Muscle of leg (tissue), 11 donors: ENCODE results near the gene RPRD1B. TPM values are rescaled to one million over a fixed set of nuclear protein-coding genes. Genes with fewer than 3 reads are reported as not detected.

Source experiments
- DNase-seq: peaks from one replicate; pipeline ENCODE4 v3.0.0; 2013
- H3K27ac ChIP-seq: one replicate; pipeline ENCODE4 v1.5.1; 2013; ENCODE audit warnings: mild to moderate bottlenecking, low read length, control low read depth
- H3K27me3 ChIP-seq: one replicate; pipeline ENCODE4 v1.6.1; 2013; ENCODE audit warnings: low read length; ENCODE audit not compliant: control insufficient read depth, insufficient read depth
- H3K36me3 ChIP-seq: one replicate; pipeline ENCODE4 v1.6.1; 2013; ENCODE audit warnings: low read length; ENCODE audit not compliant: control insufficient read depth, insufficient read depth
- H3K4me1 ChIP-seq: one replicate; pipeline ENCODE4 v1.6.1; 2013; ENCODE audit warnings: low read length; ENCODE audit not compliant: control insufficient read depth, insufficient read depth
- H3K4me3 ChIP-seq: one replicate; pipeline ENCODE4 v1.5.1; 2013; ENCODE audit warnings: low read length, control low read depth
- H3K9me3 ChIP-seq: replicated peaks from 2 replicates; pipeline ENCODE4 v1.6.1; 2013; ENCODE audit warnings: low read depth, low read length; ENCODE audit not compliant: control insufficient read depth
- WGBS: methylation state at CpG from one replicate; pipeline ENCODE4 v1.1.5; 2013; ENCODE audit warnings: missing lambda C conversion rate; ENCODE audit not compliant: insufficient coverage; 5-methylcytosine and 5-hydroxymethylcytosine counted together
- polyA plus RNA-seq, 8 donors: library from polyadenylated mRNA; unstranded; fragments of 120-200 nt; gene quantifications; one replicate each; pipeline versions ENCODE4 v1.2.1 to v1.2.3, GENCODE V29; 2013; ENCODE audit warnings: inconsistent platforms in 1 of 8, low replicate concordance in 1 of 8; ENCODE audit not compliant: insufficient read length in 8 of 8, insufficient read depth in 1 of 8
- total RNA-seq: library from RNA; stranded (reverse); fragments of 120-200 nt; gene quantifications from one replicate; pipeline ENCODE4 v1.2.4, GENCODE V29; 2013

Gene RPRD1B
- total and polyA plus RNA-seq, 9 donors: 18.9 to 30.4 (median 24.0) TPM

- no peaks in the 10 kb centered on the region for H3K9me3 ChIP-seq
- H3K36me3 ChIP-seq: peaks cover 21% of the 10 kb centered on the region
- no peak for DNase-seq
- peak overlapping the region; percentile 40 for H3K27ac ChIP-seq
- H3K4me1 ChIP-seq: peaks cover 67% of the 10 kb centered on the region
- 80% methylated on average over 8 of the region's 10 CpGs for WGBS
- no peak overlapping the region for H3K4me3 ChIP-seq
- H3K27me3 ChIP-seq: no peaks in the 10 kb centered on the region
Measured at GRCh38 chr20:37990571-37991151, 42.9 kb upstream of the RPRD1B start.

DNA sequence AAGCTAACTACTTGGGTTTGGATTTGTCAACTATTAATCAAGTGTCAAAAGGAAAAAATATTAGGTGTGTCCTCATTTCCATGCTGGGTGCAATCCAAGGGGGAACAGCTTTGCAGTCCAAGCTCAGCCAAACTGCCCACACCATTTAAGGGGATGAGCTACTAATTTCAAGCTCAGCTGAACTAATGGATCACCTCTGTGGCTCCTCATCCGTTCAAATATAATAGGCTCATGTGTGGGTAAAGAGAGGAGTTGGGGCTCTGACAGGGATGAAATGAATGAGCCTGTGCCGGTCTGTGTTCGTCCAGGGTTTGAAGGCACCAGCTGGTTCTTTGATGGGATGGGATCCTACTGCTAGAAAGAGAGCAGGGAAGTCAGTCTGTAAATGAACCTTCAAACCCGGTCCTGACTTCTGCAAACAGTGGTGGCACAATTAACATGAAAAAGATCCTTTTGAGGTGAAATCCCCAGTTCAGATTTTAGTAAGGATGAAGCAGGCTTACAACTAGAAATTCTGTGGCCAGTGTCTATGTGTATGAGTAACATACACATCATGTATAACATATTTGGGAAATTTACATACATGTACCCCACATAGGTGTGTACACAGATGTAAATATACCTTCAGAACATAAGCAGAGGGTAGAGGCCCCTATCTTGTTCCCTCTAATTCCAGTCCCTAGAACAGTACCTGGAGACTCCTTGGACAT lies 42.2 kb upstream of the RPRD1B start:
- peaks cover 61% of the 10 kb centered on the region for H3K4me1 ChIP-seq
- 84% methylated on average over 3 of the region's 4 CpGs for WGBS
- DNase-seq: no peak
- peaks cover 26% of the 10 kb centered on the region for H3K36me3 ChIP-seq
- H3K9me3 ChIP-seq: no peaks in the 10 kb centered on the region
- H3K4me3 ChIP-seq: no peak overlapping the region
- no peaks in the 10 kb centered on the region for H3K27me3 ChIP-seq
- H3K27ac ChIP-seq: peak overlapping the region; percentile 45

DNA sequence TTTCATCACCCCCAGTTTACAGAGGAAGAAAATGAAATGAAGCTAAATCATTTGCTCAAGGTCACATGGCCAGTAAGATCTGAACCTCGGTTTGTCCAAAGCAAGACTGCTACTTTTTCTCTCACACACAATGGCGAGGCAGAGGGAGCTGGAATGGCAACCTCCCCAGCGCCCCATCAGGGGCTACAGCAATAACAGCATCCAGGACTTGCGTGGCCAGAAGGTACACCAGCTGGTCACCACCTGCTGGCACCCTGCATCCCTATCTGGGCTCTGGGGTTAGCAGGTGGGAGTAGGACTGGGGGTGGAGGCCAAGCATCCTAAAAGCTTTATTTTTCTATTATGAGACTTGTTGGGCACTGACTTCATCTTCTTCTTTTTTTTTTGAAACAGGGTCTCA lies 41.6 kb upstream of the RPRD1B start:
- no peak overlapping the region for H3K4me3 ChIP-seq
- H3K4me1 ChIP-seq: peaks cover 55% of the 10 kb centered on the region
- no peaks in the 10 kb centered on the region for H3K27me3 ChIP-seq
- H3K9me3 ChIP-seq: no peaks in the 10 kb centered on the region
- DNase-seq: no peak
- no CpG with 5 or more reads among the region's 4 CpGs for WGBS
- peak overlapping the region; percentile 45 for H3K27ac ChIP-seq
- peaks cover 32% of the 10 kb centered on the region for H3K36me3 ChIP-seq

DNA sequence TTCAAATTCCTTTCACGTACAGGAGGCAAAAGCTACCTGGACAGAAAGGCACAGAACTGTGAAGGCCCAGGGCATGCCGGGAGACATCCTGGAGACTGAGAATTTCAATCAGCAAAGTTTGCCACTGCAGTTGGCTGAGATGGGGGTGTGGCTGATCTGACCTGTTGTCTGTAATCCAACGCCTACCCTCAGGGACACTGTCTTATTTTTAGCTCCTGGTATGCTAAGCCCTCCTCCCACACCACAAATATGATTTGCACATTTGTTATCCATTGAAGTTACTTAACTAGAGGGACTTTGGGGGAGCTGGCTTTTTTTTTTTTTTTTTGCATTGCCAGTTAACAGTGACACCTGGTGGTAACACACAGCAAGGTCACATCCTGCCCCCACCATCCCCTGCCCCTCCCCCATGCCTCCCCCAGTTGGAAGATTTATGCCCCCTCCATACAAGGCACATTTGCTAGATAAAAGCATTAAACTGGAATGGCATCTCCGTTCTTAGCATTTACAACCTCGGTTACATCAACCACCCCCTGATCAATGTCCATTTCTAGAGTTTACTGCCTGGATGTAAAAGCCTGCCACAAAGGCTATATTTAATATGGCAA lies 40.6 kb upstream of the RPRD1B start:
- DNase-seq: peak; percentile 79
- Histone ChIP-seq H3K27me3 (no peaks in the 10 kb centered on the region), H3K9me3 (no peaks in the 10 kb centered on the region), H3K36me3 (peaks cover 42% of the 10 kb centered on the region), H3K4me1 (peaks cover 45% of the 10 kb centered on the region), H3K4me3 (no peak overlapping the region), H3K27ac (peak overlapping the region; percentile 45)
- 33% methylated on average over 1 of the region's 5 CpGs for WGBS

DNA sequence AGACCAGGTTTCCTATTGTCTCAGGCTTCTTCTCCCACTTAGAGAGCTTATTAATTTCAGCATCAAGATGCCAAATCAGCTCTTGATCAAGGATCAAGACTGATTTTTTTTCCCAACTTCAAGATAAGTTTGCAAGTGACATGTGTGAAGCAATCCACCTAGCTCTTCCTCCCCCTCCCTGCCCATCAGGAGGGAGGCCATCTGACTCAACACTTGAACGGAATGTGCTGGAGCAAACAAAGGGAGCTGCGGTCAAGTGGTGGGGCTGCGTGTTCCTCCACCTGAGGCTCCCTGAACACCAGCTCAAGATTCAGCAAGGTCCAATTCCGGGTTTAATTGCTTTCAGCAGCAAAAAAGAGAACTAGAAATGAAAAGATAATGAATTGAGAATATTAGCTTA lies 39.0 kb upstream of the RPRD1B start:
- Histone ChIP-seq H3K27me3 (no peaks in the 10 kb centered on the region), H3K4me3 (no peak overlapping the region), H3K4me1 (peaks cover 33% of the 10 kb centered on the region), H3K9me3 (no peaks in the 10 kb centered on the region), H3K27ac (no peak overlapping the region), H3K36me3 (peaks cover 58% of the 10 kb centered on the region)
- 73% methylated on average over 4 of the region's 4 CpGs for WGBS
- DNase-seq: no peak

GRCh38 chr20:37995856-37996605 lies 37.5 kb upstream of the RPRD1B start:
- 93% methylated on average over 7 of the region's 9 CpGs for WGBS
- H3K9me3 ChIP-seq: no peaks in the 10 kb centered on the region
- DNase-seq: no peak
- peaks cover 73% of the 10 kb centered on the region for H3K36me3 ChIP-seq
- peaks cover 25% of the 10 kb centered on the region for H3K4me1 ChIP-seq
- H3K27ac ChIP-seq: no peak overlapping the region
- no peaks in the 10 kb centered on the region for H3K27me3 ChIP-seq
- no peak overlapping the region for H3K4me3 ChIP-seq

- Histone ChIP-seq H3K36me3 (peaks cover 80% of the 10 kb centered on the region), H3K9me3 (no peaks in the 10 kb centered on the region), H3K4me1 (peaks cover 13% of the 10 kb centered on the region), H3K4me3 (no peak overlapping the region), H3K27ac (no peak overlapping the region), H3K27me3 (no peaks in the 10 kb centered on the region)
- DNase-seq: no peak
- WGBS: 89% methylated on average over 3 of the region's 3 CpGs
Measured at GRCh38 chr20:37997516-37997915, 36.0 kb upstream of the RPRD1B start.

- peaks cover 74% of the 10 kb centered on the region for H3K36me3 ChIP-seq
- no peaks in the 10 kb centered on the region for H3K27me3 ChIP-seq
- no peak for DNase-seq
- no peak overlapping the region for H3K4me3 ChIP-seq
- WGBS: 91% methylated on average over 13 of the region's 15 CpGs
- H3K9me3 ChIP-seq: no peaks in the 10 kb centered on the region
- H3K27ac ChIP-seq: no peak overlapping the region
- H3K4me1 ChIP-seq: no peaks in the 10 kb centered on the region
Measured at GRCh38 chr20:37999526-38000263, 33.9 kb upstream of the RPRD1B start.

- Histone ChIP-seq H3K4me1 (no peaks in the 10 kb centered on the region), H3K4me3 (no peak overlapping the region), H3K9me3 (no peaks in the 10 kb centered on the region), H3K36me3 (peaks cover 69% of the 10 kb centered on the region), H3K27ac (no peak overlapping the region), H3K27me3 (no peaks in the 10 kb centered on the region)
- DNase-seq: no peak
- WGBS: 90% methylated on average over 12 of the region's 13 CpGs
Measured at GRCh38 chr20:38000293-38000692, 33.3 kb upstream of the RPRD1B start.
